ENCODE measurements around the gene BMPR1B.

Gene BMPR1B

GRCh38 chr4:94757192-94758140, at the start of gene BMPR1B:
Gene BMPR1B, plus strand, starts transcription at chr4:94757955. Its CDS starts 346,470 bp downstream, at chr4:95104425.
- H3K4me3 ChIP-seq (ENCODE audit: low read length): peak within 1 kb of the TSS; percentile 48
- no peak for TF ChIP-seq ZNF274 (IDR thresholded peaks at IDR 0.05; ENCODE audit: low read depth, low read length)

- no peak for TF ChIP-seq ZNF274 (IDR thresholded peaks at IDR 0.05; ENCODE audit: low read depth, low read length)
- no peak overlapping the region for H3K4me3 ChIP-seq (ENCODE audit: low read length)
Observed at GRCh38 chr4:94711635-94712034, 46.1 kb upstream of the BMPR1B start.

- no peak for TF ChIP-seq ZNF274 (IDR thresholded peaks at IDR 0.05; ENCODE audit: low read depth, low read length)
- H3K4me3 ChIP-seq (ENCODE audit: low read length): no peak overlapping the region
Observed at GRCh38 chr4:94714365-94715160, 43.2 kb upstream of the BMPR1B start.

GRCh38 chr4:94715726-94716125, 42.0 kb upstream of the BMPR1B start:
- no peak overlapping the region for H3K4me3 ChIP-seq (ENCODE audit: low read length)
- no peak for TF ChIP-seq ZNF274 (IDR thresholded peaks at IDR 0.05; ENCODE audit: low read depth, low read length)

- H3K4me3 ChIP-seq (ENCODE audit: low read length): no peak overlapping the region
- no peak for TF ChIP-seq ZNF274 (IDR thresholded peaks at IDR 0.05; ENCODE audit: low read depth, low read length)
Observed at GRCh38 chr4:94721310-94721709, 36.4 kb upstream of the BMPR1B start.

- TF ChIP-seq ZNF274 (IDR thresholded peaks at IDR 0.05; ENCODE audit: low read depth, low read length): no peak
- no peak overlapping the region for H3K4me3 ChIP-seq (ENCODE audit: low read length)
Observed at GRCh38 chr4:94722270-94722669, 35.5 kb upstream of the BMPR1B start.

GRCh38 chr4:94722748-94723147, 35.0 kb upstream of the BMPR1B start:
- no peak overlapping the region for H3K4me3 ChIP-seq (ENCODE audit: low read length)
- no peak for TF ChIP-seq ZNF274 (IDR thresholded peaks at IDR 0.05; ENCODE audit: low read depth, low read length)

- TF ChIP-seq ZNF274 (IDR thresholded peaks at IDR 0.05; ENCODE audit: low read depth, low read length): no peak
- H3K4me3 ChIP-seq (ENCODE audit: low read length): no peak overlapping the region
Observed at GRCh38 chr4:94724016-94724790, 33.6 kb upstream of the BMPR1B start.

GRCh38 chr4:94726524-94727123, 31.1 kb upstream of the BMPR1B start:
- H3K4me3 ChIP-seq (ENCODE audit: low read length): no peak overlapping the region
- TF ChIP-seq ZNF274 (IDR thresholded peaks at IDR 0.05; ENCODE audit: low read depth, low read length): no peak

GRCh38 chr4:94728056-94728766, 29.5 kb upstream of the BMPR1B start:
- TF ChIP-seq ZNF274 (IDR thresholded peaks at IDR 0.05; ENCODE audit: low read depth, low read length): no peak

GRCh38 chr4:94732358-94732698, 25.4 kb upstream of the BMPR1B start:
- H3K4me3 ChIP-seq (ENCODE audit: low read length): no peak overlapping the region
- TF ChIP-seq ZNF274 (IDR thresholded peaks at IDR 0.05; ENCODE audit: low read depth, low read length): no peak

More at GRCh38 chr4:94728056-94728766, 29.5 kb upstream of the BMPR1B start:
- H3K4me3 ChIP-seq (ENCODE audit: low read length): no peak overlapping the region

GRCh38 chr4:94739741-94740140, 18.0 kb upstream of the BMPR1B start:
- no peak for TF ChIP-seq ZNF274 (IDR thresholded peaks at IDR 0.05; ENCODE audit: low read depth, low read length)
- H3K4me3 ChIP-seq (ENCODE audit: low read length): no peak overlapping the region

GRCh38 chr4:94741304-94741703, 16.5 kb upstream of the BMPR1B start:
- no peak overlapping the region for H3K4me3 ChIP-seq (ENCODE audit: low read length)
- TF ChIP-seq ZNF274 (IDR thresholded peaks at IDR 0.05; ENCODE audit: low read depth, low read length): no peak

Measured in GM08714 (cell line).